ENCODE measurements around the gene MPV17L2. TPM values are rescaled to one million over a fixed set of nuclear protein-coding genes. Genes with fewer than 3 reads are reported as not detected.

MPV17L2 gene
- total RNA-seq, 1 donor from 2014 or later: 50.1 TPM

GRCh38 chr19:18150776-18151624 is 42.0 kb upstream of the MPV17L2 start:
- TF ChIP-seq, protein P1, sequence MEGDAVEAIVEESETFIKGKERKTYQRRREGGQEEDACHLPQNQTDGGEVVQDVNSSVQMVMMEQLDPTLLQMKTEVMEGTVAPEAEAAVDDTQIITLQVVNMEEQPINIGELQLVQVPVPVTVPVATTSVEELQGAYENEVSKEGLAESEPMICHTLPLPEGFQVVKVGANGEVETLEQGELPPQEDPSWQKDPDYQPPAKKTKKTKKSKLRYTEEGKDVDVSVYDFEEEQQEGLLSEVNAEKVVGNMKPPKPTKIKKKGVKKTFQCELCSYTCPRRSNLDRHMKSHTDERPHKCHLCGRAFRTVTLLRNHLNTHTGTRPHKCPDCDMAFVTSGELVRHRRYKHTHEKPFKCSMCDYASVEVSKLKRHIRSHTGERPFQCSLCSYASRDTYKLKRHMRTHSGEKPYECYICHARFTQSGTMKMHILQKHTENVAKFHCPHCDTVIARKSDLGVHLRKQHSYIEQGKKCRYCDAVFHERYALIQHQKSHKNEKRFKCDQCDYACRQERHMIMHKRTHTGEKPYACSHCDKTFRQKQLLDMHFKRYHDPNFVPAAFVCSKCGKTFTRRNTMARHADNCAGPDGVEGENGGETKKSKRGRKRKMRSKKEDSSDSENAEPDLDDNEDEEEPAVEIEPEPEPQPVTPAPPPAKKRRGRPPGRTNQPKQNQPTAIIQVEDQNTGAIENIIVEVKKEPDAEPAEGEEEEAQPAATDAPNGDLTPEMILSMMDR (conservative IDR thresholded peaks at IDR 0.05; ENCODE audit: low read depth, low read length): no peak
- no peak overlapping the region for H3K4me3 ChIP-seq (ENCODE audit: low read depth, low read length)

DNA sequence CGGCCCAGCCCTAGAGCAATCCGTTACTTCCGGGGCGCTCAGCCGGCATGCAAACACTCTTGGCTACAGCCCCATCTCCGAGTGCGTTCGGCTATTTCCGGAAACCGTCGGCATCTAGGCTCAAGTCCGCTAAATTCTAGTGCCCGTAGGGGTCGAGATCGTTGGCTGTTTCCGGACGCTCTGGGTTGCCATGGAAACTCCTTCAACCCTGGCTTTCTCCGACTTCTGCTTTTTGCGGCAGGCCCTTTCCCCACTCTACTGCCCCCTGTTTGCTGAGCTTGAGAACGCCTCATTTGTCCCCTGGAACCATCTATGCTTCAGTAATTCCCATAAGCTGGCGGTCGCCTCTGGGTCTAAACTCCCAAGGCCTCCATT is 40.6 kb upstream of the MPV17L2 start:
- peak overlapping the region; percentile 62 for H3K4me3 ChIP-seq (ENCODE audit: low read depth, low read length)
- peak; percentile 87 for DNase-seq (ENCODE audit: low read depth)
- TF ChIP-seq, protein P1 (conservative IDR thresholded peaks at IDR 0.05; ENCODE audit: low read depth, low read length): peak; percentile 59

More at GRCh38 chr19:18150776-18151624, 42.0 kb upstream of the MPV17L2 start:
- no peak for DNase-seq (ENCODE audit: low read depth)

- peak within 1 kb of the TSS; percentile 98 for H3K4me3 ChIP-seq (ENCODE audit: low read depth, low read length)
- DNase-seq (ENCODE audit: low read depth): peak; percentile 82
- TF ChIP-seq, protein P1 (conservative IDR thresholded peaks at IDR 0.05; ENCODE audit: low read depth, low read length): no peak
These were observed 40.0 kb upstream of the MPV17L2 start, which contains the start of gene PIK3R2 for GRCh38 chr19:18152817-18153555. Gene PIK3R2, plus strand, starts transcription at chr19:18153163. Its CDS starts 2,717 bp downstream, at chr19:18155880.

GRCh38 chr19:18153556-18154134 is 39.4 kb upstream of the MPV17L2 start:
- TF ChIP-seq, protein P1 (conservative IDR thresholded peaks at IDR 0.05; ENCODE audit: low read depth, low read length): no peak
- peak overlapping the region; percentile 98 for H3K4me3 ChIP-seq (ENCODE audit: low read depth, low read length)
- DNase-seq (ENCODE audit: low read depth): no peak

DNA sequence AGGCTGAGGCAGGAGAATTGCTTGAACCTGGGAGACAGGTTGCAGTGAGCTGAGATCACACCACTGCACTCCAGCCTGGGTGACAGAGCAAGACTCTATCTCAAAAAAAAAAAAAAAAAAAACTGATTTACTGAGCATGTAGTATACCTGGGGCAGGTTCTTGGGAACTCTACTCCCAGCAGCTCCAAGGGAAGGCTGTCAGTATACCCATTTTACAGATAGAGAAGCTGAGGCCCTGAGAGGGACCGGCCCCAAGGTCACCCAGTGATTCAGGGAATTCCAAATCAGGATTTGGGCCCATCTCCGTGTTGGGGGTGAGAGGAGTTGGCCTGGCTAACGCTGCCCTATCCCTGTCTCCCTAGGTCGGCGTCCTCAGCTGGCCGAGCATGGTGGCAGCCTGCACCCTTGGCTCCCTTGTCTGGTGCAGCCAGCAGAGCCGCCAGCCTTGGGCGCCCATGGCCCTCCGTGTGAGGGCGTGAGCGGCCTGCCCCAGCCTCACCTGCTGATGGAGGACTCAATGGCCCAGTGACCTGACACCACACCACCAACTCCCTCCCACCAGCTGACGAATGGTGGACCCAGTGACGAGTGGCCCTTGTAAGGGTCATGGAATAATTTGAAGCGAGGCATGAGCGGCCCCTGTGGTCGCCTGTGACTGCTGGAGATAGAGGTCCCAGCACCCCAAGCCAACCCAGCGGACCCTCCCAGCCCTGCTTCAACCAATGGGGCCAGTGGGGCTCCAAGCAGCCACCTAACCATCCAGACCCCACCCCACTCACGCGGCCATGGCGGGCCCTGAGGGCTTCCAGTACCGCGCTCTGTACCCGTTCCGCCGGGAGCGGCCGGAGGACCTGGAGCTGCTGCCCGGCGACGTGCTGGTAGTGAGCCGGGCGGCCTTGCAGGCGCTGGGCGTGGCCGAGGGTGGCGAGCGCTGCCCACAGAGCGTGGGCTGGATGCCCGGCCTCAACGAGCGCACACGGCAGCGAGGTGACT is 37.6 kb upstream of the MPV17L2 start:
- TF ChIP-seq, protein P1 (conservative IDR thresholded peaks at IDR 0.05; ENCODE audit: low read depth, low read length): no peak
- no peak overlapping the region for H3K4me3 ChIP-seq (ENCODE audit: low read depth, low read length)
- DNase-seq (ENCODE audit: low read depth): no peak

- DNase-seq (ENCODE audit: low read depth): no peak
- TF ChIP-seq, protein P1 (conservative IDR thresholded peaks at IDR 0.05; ENCODE audit: low read depth, low read length): no peak
These were observed 36.8 kb upstream of the MPV17L2 start for GRCh38 chr19:18156268-18156667.

More at GRCh38 chr19:18156268-18156667, 36.8 kb upstream of the MPV17L2 start:
- H3K4me3 ChIP-seq (ENCODE audit: low read depth, low read length): no peak overlapping the region

All from epithelial cell of proximal tubule (primary cell).